Hepatocyte (in vitro differentiated cells): ENCODE measurements around the gene FOSB.
"Not testable (repeated sequence)": the region's sequence is repeated elsewhere in the genome, so short reads cannot be mapped to it uniquely, and the experiment has no call there.

Experiments
- EZH2 ChIP-seq: fragments of 200-600 bp; sonication (generic); IDR thresholded peaks from 2 replicates; pipeline ENCODE4 v1.6.1; 2016; ENCODE audit warnings: antibody characterized with exemption, mild to moderate bottlenecking, borderline replicate concordance
- EZH2phosphoT487 ChIP-seq: fragments of 200-600 bp; sonication (generic); IDR thresholded peaks from one replicate; pipeline ENCODE4 v1.6.1; 2018; ENCODE audit warnings: antibody characterized with exemption, mild to moderate bottlenecking, low read depth, moderate library complexity; ENCODE audit not compliant: unreplicated experiment, severe bottlenecking
- TF ChIP-seq, protein P1 (sequence below): fragments of 200-600 bp; sonication (generic); IDR thresholded peaks from 2 replicates; pipeline ENCODE4 v1.5.1; 2016; ENCODE audit warnings: antibody characterized with exemption, mild to moderate bottlenecking; ENCODE audit not compliant: poor library complexity

DNA sequence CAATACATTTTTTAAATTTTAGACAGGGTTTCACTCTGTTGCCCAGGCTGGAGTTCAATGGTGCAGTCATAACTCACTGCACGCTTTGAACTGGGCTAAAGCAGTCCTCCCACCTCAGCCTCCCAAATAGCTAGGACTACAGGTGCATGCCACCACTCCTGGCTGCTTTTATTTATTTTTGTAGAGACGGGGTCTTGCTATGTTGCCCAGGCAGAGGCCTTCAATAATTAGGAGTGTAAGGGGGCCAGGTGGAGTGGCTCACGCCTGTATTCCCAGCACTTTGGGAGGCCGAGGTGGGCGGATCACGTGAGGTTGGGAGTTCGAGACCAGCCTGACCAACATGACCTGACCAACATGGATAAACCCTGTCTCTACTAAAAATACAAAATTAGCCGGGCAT, 35.3 kb upstream of the FOSB start:
- TF ChIP-seq, protein P1, sequence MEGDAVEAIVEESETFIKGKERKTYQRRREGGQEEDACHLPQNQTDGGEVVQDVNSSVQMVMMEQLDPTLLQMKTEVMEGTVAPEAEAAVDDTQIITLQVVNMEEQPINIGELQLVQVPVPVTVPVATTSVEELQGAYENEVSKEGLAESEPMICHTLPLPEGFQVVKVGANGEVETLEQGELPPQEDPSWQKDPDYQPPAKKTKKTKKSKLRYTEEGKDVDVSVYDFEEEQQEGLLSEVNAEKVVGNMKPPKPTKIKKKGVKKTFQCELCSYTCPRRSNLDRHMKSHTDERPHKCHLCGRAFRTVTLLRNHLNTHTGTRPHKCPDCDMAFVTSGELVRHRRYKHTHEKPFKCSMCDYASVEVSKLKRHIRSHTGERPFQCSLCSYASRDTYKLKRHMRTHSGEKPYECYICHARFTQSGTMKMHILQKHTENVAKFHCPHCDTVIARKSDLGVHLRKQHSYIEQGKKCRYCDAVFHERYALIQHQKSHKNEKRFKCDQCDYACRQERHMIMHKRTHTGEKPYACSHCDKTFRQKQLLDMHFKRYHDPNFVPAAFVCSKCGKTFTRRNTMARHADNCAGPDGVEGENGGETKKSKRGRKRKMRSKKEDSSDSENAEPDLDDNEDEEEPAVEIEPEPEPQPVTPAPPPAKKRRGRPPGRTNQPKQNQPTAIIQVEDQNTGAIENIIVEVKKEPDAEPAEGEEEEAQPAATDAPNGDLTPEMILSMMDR, result not testable (repeated sequence)
- TF ChIP-seq EZH2, EZH2phosphoT487: not testable (repeated sequence)
